Right lobe of liver (tissue), 6 donors: ENCODE data around the gene SFT2D1. TPM values are rescaled to one million over a fixed set of nuclear protein-coding genes. Genes with fewer than 3 reads are reported as not detected.

Experiments
- ATAC-seq, 4 donors: fragments of 200-7000 bp; cut with Tn5 transposase; one replicate each; pipeline ENCODE4 v1.9.1; 2020; ENCODE audit warnings: mild to moderate bottlenecking in 4 of 4, moderate library complexity in 4 of 4
- DNase-seq, 3 donors: peaks; one replicate each; pipeline ENCODE4 v3.0.0-alpha.2; 2020
- H3K27ac ChIP-seq, 3 donors: fragments of 200-600 bp; one replicate each; pipeline ENCODE4 v1.8.0; 2022
- H3K27me3 ChIP-seq, 2 donors: fragments of 200-600 bp; one replicate each; pipeline ENCODE4 v1.8.0; 2022
- H3K36me3 ChIP-seq, 4 donors: fragments of 200-600 bp; sonication (generic) in 1 of 4; one replicate each; pipeline versions ENCODE4 v1.5.1 to v1.8.0; 2017 to 2022; ENCODE audit warnings: control low read depth in 1 of 4
- H3K4me1 ChIP-seq, 4 donors: fragments of 200-600 bp; sonication (generic) in 1 of 4; one replicate each; pipeline versions ENCODE4 v1.5.1 to v1.8.0; 2017 to 2022; ENCODE audit warnings: control low read depth in 1 of 4
- H3K4me3 ChIP-seq, 3 donors: fragments of 200-600 bp; one replicate each; pipeline ENCODE4 v1.8.0; 2022
- H3K9me3 ChIP-seq, 4 donors: fragments of 200-600 bp; sonication (generic) in 1 of 4; one replicate each; pipeline versions ENCODE4 v1.5.1 to v1.8.0; 2017 to 2022; ENCODE audit warnings: control low read depth in 1 of 4
- POLR2A ChIP-seq: fragments of 450-650 bp; IDR thresholded peaks from one replicate; pipeline ENCODE4 v1.6.1; 2017; ENCODE audit warnings: antibody characterized with exemption, mild to moderate bottlenecking
- WGBS: methylation state at CpG from one replicate; pipeline ENCODE4 v1.1.6; 2018; ENCODE audit warnings: low coverage, low lambda C conversion rate; ENCODE audit not compliant: insufficient coverage; ENCODE audit errors: missing lambda C conversion rate; 5-methylcytosine and 5-hydroxymethylcytosine counted together
- intact Hi-C, 2 donors: fragments of 100-400 bp; cut with DNase I; formaldehyde crosslinking; loops; one replicate each; pipeline versions ENCODE4 v1.11.2 to v1.14.1; 2022
- total RNA-seq, 6 experiments: library from RNA; depleted of rRNA in 2 of 6; stranded (reverse); fragments of >200 nt in 2 of 6; fragmentation: NEBNext Ultra II Directional in 3 of 6; extraction: Animal tissue kit (Norgen Biotek cat#: 25700) in 3 of 6; gene quantifications; one replicate each; pipeline versions ENCODE4 v1.1.0 to v1.2.4, GENCODE V29; 2016 to 2023
- TF ChIP-seq, protein P1 (sequence below), 4 donors: fragments of 200-600 bp in 3 of 4; fragments of 450-650 bp in 1 of 4; IDR thresholded peaks; one replicate each; pipeline versions ENCODE4 v1.5.1 to v1.8.0; 2016 to 2022; ENCODE audit warnings: antibody characterized with exemption in 4 of 4, mild to moderate bottlenecking in 2 of 4
- donor health status: DM: no; HTN: yes; CAD: no.
- donor health status: DM: no; HTN: no; CAD: no.
- donor health status: DM: no; HTN: no; CAD: no.
- donor health status: DM: no; HTN: yes; CAD: no.
- donor health status: DM: no; HTN: yes; CAD: no.

Gene SFT2D1
- total RNA-seq, 6 experiments from 2014 or later, result 6.7 to 14.0 (median 12.8) TPM

DNA sequence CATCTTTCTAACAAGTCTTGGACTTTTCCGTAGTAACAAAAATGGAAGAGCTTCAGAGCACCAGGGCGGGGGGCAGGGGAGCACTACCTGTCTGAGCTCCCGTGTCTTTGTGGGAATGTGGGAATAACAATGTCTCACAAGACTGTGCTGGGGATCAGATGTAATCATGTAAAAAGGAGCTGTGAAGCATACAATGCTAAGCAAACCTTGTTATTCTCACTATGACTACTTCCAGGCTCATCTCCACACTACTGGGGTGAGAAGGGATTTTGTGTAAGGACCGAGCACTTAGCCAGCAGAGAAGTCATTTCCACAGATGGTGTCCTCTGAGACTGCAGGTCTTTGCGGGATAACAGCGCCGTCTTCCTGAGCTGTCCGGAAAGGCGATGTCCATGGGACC, 61.2 kb downstream of the SFT2D1 start:
- H3K27ac ChIP-seq, result no peak overlapping the region
- DNase-seq (no peak), ATAC-seq (no peak)
- H3K9me3 ChIP-seq, result no peaks in the 10 kb centered on the region
- no peaks in the 10 kb centered on the region for H3K36me3 ChIP-seq
- H3K27me3 ChIP-seq, result no peaks in the 10 kb centered on the region
- intact Hi-C loops, result no loop called here
- TF ChIP-seq, protein P1, sequence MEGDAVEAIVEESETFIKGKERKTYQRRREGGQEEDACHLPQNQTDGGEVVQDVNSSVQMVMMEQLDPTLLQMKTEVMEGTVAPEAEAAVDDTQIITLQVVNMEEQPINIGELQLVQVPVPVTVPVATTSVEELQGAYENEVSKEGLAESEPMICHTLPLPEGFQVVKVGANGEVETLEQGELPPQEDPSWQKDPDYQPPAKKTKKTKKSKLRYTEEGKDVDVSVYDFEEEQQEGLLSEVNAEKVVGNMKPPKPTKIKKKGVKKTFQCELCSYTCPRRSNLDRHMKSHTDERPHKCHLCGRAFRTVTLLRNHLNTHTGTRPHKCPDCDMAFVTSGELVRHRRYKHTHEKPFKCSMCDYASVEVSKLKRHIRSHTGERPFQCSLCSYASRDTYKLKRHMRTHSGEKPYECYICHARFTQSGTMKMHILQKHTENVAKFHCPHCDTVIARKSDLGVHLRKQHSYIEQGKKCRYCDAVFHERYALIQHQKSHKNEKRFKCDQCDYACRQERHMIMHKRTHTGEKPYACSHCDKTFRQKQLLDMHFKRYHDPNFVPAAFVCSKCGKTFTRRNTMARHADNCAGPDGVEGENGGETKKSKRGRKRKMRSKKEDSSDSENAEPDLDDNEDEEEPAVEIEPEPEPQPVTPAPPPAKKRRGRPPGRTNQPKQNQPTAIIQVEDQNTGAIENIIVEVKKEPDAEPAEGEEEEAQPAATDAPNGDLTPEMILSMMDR (IDR thresholded peaks at IDR 0.05), result no peak
- TF ChIP-seq POLR2A, result no peak
- WGBS, result 92% methylated on average over 8 of the region's 9 CpGs
- H3K4me3 ChIP-seq, result no peak overlapping the region
- H3K4me1 ChIP-seq, result no peaks in the 10 kb centered on the region

DNA sequence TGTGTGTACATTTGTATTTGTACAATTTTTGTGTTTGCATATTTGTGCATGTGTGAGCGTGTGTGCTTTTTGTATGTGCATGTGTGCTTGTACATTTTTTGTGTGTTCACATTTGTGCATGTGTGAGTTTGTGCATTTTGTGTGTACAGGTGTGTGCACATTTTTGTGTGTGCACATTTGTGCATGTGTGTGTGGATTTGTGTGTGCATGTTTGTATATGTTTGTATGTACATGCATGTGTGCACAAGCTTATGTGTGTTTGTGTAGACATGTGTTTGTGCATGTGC, 63.0 kb downstream of the SFT2D1 start:
- no peak overlapping the region for H3K27ac ChIP-seq
- H3K4me1 ChIP-seq, result no peaks in the 10 kb centered on the region
- no peaks in the 10 kb centered on the region for H3K36me3 ChIP-seq
- no peaks in the 10 kb centered on the region for H3K9me3 ChIP-seq
- intact Hi-C loops, result loop anchor here in 1 of 2 donors (5.0 kb wide), 1 partner anchor 123 kb away; no protein-coding TSS in a partner anchor
- H3K27me3 ChIP-seq, result no peaks in the 10 kb centered on the region
- ATAC-seq, result no peak
- H3K4me3 ChIP-seq, result no peak overlapping the region
- DNase-seq, result no peak
- 83% methylated on average over 1 of the region's 1 CpG for WGBS
- TF ChIP-seq, protein P1 (IDR thresholded peaks at IDR 0.05), result no peak
- no peak for TF ChIP-seq POLR2A

DNA sequence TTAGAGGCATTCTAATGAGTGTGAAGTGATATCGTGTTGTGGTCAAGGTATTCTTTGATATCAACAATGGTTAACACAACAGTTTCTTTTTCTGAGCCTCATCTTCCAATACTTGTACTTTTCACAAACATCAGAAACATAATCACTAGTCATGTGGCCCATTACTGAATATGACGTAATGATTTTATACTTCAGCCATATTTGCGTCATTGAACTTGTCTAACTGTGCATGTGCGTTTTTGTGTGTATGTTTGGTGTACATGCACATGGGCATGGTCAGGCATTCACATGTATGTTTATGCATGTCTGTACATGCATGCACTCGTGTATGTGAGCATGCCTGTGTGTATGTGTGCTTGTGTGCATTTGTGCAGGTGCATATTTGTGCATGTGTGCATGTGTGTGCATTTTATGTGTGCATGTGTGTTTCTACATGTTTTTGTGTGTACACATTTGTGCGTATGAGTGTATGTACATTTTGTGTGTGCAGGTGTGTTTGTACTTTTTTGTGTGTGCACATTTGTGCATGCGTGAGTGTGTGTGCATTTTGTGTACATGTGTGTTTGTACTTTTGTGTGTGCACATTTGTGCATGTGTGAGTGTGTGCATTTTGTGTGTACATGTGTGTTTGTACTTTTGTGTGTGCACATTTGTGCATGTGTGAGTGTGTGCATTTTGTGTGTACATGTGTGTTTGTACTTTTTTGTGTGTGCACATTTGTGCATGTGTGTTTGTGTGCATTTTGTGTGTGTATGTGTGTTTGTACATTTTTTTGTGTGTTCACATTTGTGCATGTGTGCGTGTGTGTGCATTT, 63.6 kb downstream of the SFT2D1 start:
- DNase-seq, result no peak
- H3K27ac ChIP-seq, result no peak overlapping the region
- TF ChIP-seq, protein P1 (IDR thresholded peaks at IDR 0.05), result no peak
- TF ChIP-seq POLR2A, result no peak
- ATAC-seq, result no peak
- 84% methylated on average over 8 of the region's 8 CpGs for WGBS
- H3K9me3 ChIP-seq, result no peaks in the 10 kb centered on the region
- H3K4me3 ChIP-seq, result no peak overlapping the region
- H3K27me3 ChIP-seq, result no peaks in the 10 kb centered on the region
- intact Hi-C loops, result loop anchor here in 1 of 2 donors (5.0 kb wide), 1 partner anchor 124 kb away; no protein-coding TSS in a partner anchor
- H3K4me1 ChIP-seq, result no peaks in the 10 kb centered on the region
- H3K36me3 ChIP-seq, result no peaks in the 10 kb centered on the region

DNA sequence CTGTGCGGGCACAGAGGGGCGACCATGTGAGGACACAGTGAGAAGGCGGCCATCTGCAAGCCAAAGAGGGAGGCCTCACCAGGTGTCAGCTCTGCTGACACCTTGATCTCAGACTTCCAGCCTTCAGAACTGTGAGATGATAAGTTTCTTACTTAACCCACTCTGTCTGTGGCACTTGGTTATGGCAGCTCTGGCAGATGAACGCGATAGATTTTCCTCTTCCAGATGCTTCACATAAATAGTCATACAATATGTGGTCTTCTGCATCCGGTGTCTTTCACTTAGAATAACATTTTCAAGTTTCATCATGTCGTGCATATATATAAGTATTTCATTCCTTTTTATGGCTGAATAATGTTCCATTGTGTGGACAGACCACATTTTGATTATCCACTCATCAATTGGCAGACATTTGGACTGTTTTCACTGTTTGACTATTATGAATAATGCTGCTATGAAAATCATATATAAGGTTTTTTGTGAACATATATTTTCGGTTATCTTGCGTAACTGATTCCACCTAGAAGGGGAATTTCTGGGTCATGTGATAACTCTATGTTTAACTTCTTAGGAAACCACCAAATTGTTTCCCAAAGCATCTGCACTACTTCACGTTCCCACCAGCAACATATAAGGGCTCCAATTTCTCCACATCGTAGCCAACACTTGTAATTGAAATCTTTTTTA, 64.3 kb downstream of the SFT2D1 start:
- H3K27ac ChIP-seq, result no peak overlapping the region
- no peak overlapping the region for H3K4me3 ChIP-seq
- H3K9me3 ChIP-seq, result no peaks in the 10 kb centered on the region
- H3K4me1 ChIP-seq, result no peaks in the 10 kb centered on the region
- intact Hi-C loops, result loop anchor here in 1 of 2 donors (5.0 kb wide), 1 partner anchor 124 kb away; no protein-coding TSS in a partner anchor
- WGBS, result 79% methylated on average over 10 of the region's 11 CpGs
- TF ChIP-seq, protein P1 (IDR thresholded peaks at IDR 0.05), result no peak
- no peak for TF ChIP-seq POLR2A
- no peaks in the 10 kb centered on the region for H3K27me3 ChIP-seq
- no peak for DNase-seq
- ATAC-seq, result no peak
- H3K36me3 ChIP-seq, result no peaks in the 10 kb centered on the region
